Ishikawa (cell line): ENCODE data around the gene OBSCN.

ENCODE experiments used
- CEBPB ChIP-seq: IDR thresholded peaks from 2 replicates; pipeline ENCODE4 v1.6.1; 2012
- CREB1 ChIP-seq: IDR thresholded peaks from 2 replicates; pipeline ENCODE4 v1.6.1; 2012; ENCODE audit warnings: low read depth
- EGR1 ChIP-seq: IDR thresholded peaks from 2 replicates; pipeline ENCODE4 v1.6.1; 2012
- EP300 ChIP-seq: IDR thresholded peaks from 2 replicates; pipeline ENCODE4 v1.6.1; 2012; ENCODE audit warnings: borderline replicate concordance
- FOXM1 ChIP-seq: IDR thresholded peaks from 2 replicates; pipeline ENCODE4 v1.6.1; 2012; ENCODE audit warnings: low read depth, borderline replicate concordance
- NFIC ChIP-seq: IDR thresholded peaks from 2 replicates; pipeline ENCODE4 v1.6.1; 2012
- RAD21 ChIP-seq: IDR thresholded peaks from 2 replicates; pipeline ENCODE4 v1.6.1; 2012; ENCODE audit warnings: low read depth
- TAF1 ChIP-seq: IDR thresholded peaks from 2 replicates; pipeline ENCODE4 v1.6.1; 2012; ENCODE audit warnings: low read depth, mild to moderate bottlenecking
- TCF12 ChIP-seq: IDR thresholded peaks from 2 replicates; pipeline ENCODE4 v1.6.1; 2012; ENCODE audit warnings: low read depth
- TEAD4 ChIP-seq: IDR thresholded peaks from 2 replicates; pipeline ENCODE4 v1.6.1; 2012
- USF1 ChIP-seq: IDR thresholded peaks from 2 replicates; pipeline ENCODE4 v1.6.1; 2012
- YY1 ChIP-seq: IDR thresholded peaks from 2 replicates; pipeline ENCODE4 v1.6.1; 2012; ENCODE audit warnings: low read depth
- ZBTB7A ChIP-seq: IDR thresholded peaks from 2 replicates; pipeline ENCODE4 v1.6.1; 2012; ENCODE audit warnings: low read depth
- TF ChIP-seq, protein P1 (sequence below): IDR thresholded peaks from 2 replicates; pipeline ENCODE4 v1.6.1; 2012
- TF ChIP-seq, protein P2 (sequence below): IDR thresholded peaks from 2 replicates; pipeline ENCODE4 v1.6.1; 2012; ENCODE audit warnings: low read depth, mild to moderate bottlenecking

OBSCN gene

DNA sequence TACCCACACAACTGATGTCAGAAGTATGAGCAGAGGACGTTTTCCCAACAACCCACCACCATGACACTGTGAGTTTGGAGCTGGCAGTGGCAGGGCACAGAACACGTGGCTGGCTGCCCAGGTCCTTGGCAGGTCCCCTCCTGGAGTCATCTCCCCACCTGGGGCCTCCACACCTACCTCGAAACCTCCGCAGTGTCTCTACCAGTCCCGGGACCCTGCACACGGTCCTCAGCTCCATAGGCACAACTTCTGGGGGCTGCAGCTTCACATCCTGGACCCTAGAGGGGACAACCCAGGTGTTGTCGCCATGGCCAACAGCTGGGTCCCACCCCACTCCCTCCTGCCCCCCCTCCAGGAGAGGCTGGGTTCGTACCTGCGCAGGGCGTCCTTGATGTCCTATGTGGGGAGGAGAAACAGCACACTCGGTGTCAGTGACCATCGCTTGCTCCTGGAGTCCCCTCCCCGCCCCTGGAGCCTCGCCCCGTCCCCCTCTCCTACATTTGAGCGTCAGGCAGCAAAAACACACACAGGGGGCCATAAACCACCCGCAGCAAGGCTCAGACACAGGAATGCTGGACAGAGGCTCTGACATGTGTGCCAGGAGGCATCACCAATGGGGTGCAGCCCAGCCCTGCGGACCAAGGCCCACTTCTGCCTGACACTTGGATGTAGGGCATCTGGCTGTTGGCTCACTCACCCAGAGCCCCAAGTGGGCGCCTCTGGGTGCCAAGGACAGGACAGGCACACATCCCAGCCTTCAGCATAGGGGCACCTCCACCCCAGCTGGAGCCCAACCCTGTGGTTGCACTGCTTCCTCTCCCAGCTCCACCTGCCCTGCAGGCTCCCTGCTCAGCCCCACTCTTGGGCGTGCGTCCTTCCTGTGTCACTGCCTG is 189.2 kb downstream of the OBSCN start:
- TF ChIP-seq RAD21 (no peak), EGR1 (no peak), NFIC (no peak), YY1 (no peak), TAF1 (no peak), TCF12 (no peak), CREB1 (no peak), USF1 (no peak), FOXM1 (no peak), TEAD4 (no peak), EP300 (no peak), ZBTB7A (no peak), CEBPB (no peak)
- TF ChIP-seq, protein P1, sequence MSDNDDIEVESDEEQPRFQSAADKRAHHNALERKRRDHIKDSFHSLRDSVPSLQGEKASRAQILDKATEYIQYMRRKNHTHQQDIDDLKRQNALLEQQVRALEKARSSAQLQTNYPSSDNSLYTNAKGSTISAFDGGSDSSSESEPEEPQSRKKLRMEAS: no peak
- TF ChIP-seq, protein P2, sequence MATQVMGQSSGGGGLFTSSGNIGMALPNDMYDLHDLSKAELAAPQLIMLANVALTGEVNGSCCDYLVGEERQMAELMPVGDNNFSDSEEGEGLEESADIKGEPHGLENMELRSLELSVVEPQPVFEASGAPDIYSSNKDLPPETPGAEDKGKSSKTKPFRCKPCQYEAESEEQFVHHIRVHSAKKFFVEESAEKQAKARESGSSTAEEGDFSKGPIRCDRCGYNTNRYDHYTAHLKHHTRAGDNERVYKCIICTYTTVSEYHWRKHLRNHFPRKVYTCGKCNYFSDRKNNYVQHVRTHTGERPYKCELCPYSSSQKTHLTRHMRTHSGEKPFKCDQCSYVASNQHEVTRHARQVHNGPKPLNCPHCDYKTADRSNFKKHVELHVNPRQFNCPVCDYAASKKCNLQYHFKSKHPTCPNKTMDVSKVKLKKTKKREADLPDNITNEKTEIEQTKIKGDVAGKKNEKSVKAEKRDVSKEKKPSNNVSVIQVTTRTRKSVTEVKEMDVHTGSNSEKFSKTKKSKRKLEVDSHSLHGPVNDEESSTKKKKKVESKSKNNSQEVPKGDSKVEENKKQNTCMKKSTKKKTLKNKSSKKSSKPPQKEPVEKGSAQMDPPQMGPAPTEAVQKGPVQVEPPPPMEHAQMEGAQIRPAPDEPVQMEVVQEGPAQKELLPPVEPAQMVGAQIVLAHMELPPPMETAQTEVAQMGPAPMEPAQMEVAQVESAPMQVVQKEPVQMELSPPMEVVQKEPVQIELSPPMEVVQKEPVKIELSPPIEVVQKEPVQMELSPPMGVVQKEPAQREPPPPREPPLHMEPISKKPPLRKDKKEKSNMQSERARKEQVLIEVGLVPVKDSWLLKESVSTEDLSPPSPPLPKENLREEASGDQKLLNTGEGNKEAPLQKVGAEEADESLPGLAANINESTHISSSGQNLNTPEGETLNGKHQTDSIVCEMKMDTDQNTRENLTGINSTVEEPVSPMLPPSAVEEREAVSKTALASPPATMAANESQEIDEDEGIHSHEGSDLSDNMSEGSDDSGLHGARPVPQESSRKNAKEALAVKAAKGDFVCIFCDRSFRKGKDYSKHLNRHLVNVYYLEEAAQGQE: no peak; the same call in 1 of the 2 replicates

- TF ChIP-seq TCF12 (no peak), TAF1 (no peak), USF1 (no peak), EP300 (no peak), CEBPB (no peak), ZBTB7A (no peak)
Observed at GRCh38 chr1:228397966-228398365, 190.1 kb downstream of the OBSCN start.

GRCh38 chr1:228398741-228399461 is 191.1 kb downstream of the OBSCN start:
- TF ChIP-seq NFIC: no peak
- TF ChIP-seq EGR1: no peak

- TF ChIP-seq FOXM1 (no peak), CREB1 (no peak), TCF12 (no peak), TAF1 (no peak), EGR1 (no peak), ZBTB7A (no peak), TEAD4 (no peak), CEBPB (no peak), USF1 (no peak), RAD21 (no peak), EP300 (no peak), NFIC (no peak), YY1 (no peak)
- TF ChIP-seq, protein P1: no peak
- TF ChIP-seq, protein P2: no peak
Observed at GRCh38 chr1:228399531-228400236, 191.8 kb downstream of the OBSCN start.

DNA sequence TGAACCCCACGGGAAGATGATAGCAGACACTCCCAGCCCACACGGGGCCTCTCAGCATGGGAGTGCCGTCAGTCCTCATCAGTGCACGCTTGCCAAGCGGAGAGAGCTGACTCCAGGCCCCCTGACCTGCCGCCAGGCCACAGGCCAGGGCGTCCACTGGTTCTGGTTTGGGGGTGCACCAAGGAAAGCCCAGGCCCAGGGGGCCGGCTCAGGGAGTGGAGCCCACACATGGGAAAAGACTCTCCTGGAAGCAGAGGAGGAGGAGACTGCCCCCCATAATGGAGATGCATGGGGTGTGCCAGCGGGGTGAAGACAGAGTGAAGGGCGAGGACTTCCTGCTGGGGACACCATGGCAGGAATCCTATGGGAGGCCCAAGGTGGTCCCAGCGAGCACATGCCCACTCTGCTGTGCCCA is 192.4 kb downstream of the OBSCN start:
- TF ChIP-seq TEAD4 (no peak), CEBPB (no peak), CREB1 (no peak), YY1 (no peak), USF1 (no peak), ZBTB7A (no peak), RAD21 (no peak), NFIC (no peak), FOXM1 (no peak), TAF1 (no peak), TCF12 (no peak), EP300 (no peak)
- TF ChIP-seq, protein P2: no peak
- TF ChIP-seq, protein P1: no peak
